ENCODE measurements around the gene STX10.

The STX10 gene

DNA sequence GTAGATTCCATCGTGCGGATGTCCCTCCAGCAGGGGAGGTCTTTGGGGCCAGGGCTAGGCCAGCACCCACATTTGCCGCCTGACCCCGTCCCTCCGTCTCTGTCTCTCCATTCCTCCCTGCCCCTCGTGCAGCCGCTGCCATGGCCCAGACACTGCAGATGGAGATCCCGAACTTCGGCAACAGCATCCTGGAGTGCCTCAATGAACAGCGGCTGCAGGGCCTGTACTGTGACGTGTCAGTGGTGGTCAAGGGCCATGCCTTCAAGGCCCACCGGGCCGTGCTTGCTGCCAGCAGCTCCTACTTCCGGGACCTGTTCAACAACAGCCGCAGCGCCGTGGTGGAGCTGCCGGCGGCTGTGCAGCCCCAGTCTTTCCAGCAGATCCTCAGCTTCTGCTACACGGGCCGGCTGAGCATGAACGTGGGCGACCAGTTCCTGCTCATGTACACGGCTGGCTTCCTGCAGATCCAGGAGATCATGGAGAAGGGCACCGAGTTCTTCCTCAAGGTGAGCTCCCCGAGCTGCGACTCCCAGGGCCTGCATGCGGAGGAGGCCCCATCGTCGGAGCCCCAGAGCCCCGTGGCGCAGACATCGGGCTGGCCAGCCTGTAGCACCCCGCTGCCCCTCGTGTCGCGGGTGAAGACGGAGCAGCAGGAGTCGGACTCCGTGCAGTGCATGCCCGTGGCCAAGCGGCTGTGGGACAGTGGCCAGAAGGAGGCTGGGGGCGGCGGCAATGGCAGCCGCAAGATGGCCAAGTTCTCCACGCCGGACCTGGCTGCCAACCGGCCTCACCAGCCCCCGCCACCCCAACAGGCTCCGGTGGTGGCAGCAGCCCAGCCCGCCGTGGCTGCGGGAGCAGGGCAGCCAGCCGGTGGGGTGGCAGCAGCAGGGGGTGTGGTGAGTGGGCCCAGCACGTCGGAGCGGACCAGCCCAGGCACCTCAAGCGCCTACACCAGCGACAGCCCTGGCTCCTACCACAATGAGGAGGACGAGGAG, 14.8 kb downstream of the STX10 start:
- DNase-seq (ENCODE audit: low read depth, low spot score), result no peak
- ChIA-PET CTCF (interaction anchor here (0.7 to 2.1 kb wide), 3 partner anchors 15 to 170 kb away, joined by 3 to 6 read pairs (median 6); partner anchors contain the start of genes IER2 and STX10), POLR2A (no interaction called here)
- no peak overlapping the region for H3K4me3 ChIP-seq (ENCODE audit: low read depth, low read length)
- TF ChIP-seq CTCF (IDR thresholded peaks at IDR 0.05; ENCODE audit: insufficient read depth, low read length, missing control alignments), result no peak

DNA sequence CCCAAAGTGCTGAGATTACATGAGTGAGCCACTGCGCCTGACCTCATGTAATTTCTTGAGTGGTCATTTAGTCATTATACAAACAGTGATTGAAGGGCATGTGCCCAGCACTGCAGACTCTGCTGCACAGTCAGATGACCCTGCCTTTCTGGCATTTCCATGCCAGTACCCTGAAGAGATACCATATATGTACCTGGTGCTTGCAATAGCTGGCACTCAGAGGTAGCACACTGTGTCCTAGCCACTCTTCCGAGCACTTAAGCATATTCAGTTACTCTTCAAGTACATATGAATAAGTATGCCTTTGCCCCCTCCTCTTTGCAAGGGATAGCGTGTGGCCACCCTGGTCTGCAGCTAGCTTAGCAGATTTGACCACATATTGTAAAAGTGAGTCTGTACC, 15.5 kb downstream of the STX10 start:
- H3K4me3 ChIP-seq (ENCODE audit: low read depth, low read length), result no peak overlapping the region
- ChIA-PET CTCF (interaction anchor here (0.7 to 2.1 kb wide), 3 partner anchors 16 to 169 kb away, joined by 3 to 6 read pairs (median 3); partner anchors contain the start of genes IER2 and STX10), POLR2A (no interaction called here)
- DNase-seq (ENCODE audit: low read depth, low spot score), result no peak
- no peak for TF ChIP-seq CTCF (IDR thresholded peaks at IDR 0.05; ENCODE audit: insufficient read depth, low read length, missing control alignments)

DNA sequence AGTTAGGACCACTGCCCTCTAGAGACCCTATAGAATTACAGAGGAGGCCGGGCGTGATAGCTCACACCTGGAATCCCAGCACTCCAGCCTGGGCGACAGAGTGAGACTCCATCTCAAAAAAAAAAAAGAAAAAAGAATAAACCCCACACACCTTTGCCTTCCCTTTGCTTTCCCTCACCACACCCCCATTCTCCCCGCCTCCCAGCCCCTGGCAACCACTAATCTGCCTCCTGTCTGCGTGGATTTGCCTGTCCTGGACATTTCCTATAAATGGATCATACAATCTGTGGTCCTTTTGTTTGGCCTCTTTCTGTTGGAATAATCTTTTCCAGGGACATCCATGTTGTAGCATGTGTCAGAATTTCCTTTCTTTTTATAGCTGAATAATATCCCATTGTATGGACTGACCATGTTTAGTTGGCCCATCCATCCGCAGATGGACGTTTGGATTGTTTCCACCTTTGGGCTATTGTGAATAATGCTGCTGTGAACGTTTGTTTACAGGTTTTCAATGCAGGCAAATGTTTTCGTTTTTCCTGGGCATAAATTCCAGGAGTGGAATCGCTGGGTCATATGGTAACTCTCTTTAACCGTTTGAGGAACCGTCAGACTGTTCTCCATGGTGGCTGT, 16.8 kb downstream of the STX10 start:
- no peak overlapping the region for H3K4me3 ChIP-seq (ENCODE audit: low read depth, low read length)
- CTCF ChIA-PET, result interaction anchor here (0.9 to 2.3 kb wide), 7 partner anchors 9 to 156 kb away, joined by 3 to 9 read pairs (median 3); no protein-coding TSS in a partner anchor
- POLR2A ChIA-PET, result interaction anchor here (0.6 to 2.3 kb wide), 3 partner anchors 17 to 1495 kb away, joined by 4 to 8 read pairs (median 8); partner anchors contain the start of genes IER2 and STX10
- DNase-seq (ENCODE audit: low read depth, low spot score), result no peak
- no peak for TF ChIP-seq CTCF (IDR thresholded peaks at IDR 0.05; ENCODE audit: insufficient read depth, low read length, missing control alignments)

GRCh38 chr19:13132471-13133180, 17.5 kb downstream of the STX10 start:
- DNase-seq (ENCODE audit: low read depth, low spot score), result no peak
- no peak for TF ChIP-seq CTCF (IDR thresholded peaks at IDR 0.05; ENCODE audit: insufficient read depth, low read length, missing control alignments)
- H3K4me3 ChIP-seq (ENCODE audit: low read depth, low read length), result no peak overlapping the region
- POLR2A ChIA-PET, result interaction anchor here (0.7 to 2.3 kb wide), 7 partner anchors 10 to 1250 kb away, joined by 3 to 8 read pairs (median 4); partner anchors contain the start of genes IER2, NACC1 and STX10
- CTCF ChIA-PET, result interaction anchor here (0.9 to 2.3 kb wide), 11 partner anchors 9 to 167 kb away, joined by 3 to 9 read pairs (median 3); no protein-coding TSS in a partner anchor

DNA sequence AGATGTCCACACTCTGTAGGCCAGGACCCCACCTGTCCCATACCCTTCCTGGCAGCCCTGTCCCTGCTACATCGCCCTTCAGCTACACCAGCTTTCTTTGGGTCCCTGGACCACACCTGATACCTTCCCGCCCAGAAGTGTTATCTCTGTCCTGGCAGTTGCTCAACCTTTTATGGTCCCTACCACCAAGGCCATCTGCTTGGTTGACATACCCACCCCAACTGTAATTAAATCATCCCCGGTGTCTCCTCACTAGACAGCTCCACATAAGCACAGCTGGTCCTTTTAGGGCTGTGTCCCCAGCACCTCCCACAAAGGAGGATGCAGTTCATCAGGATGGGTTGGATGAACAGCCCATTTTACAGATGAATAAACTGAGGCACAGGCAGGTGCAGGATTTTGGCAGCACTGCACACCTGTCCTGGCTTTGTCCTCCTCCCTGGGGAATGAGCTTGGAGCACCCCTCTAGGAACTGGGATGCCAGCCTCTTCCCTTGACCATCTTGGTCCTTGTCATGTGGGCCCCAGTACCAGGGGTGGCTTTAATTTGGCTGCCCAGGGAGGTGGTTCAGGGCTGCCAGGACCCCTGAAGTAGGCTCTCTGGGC, 19.2 kb downstream of the STX10 start:
- ChIA-PET CTCF (interaction anchor here (0.7 to 2.3 kb wide), 5 partner anchors 17 to 166 kb away, joined by 4 to 9 read pairs (median 6); no protein-coding TSS in a partner anchor), POLR2A (interaction anchor here (1.2 to 2.3 kb wide), 3 partner anchors 10 to 27 kb away, joined by 3 to 8 read pairs (median 4); partner anchors contain the start of genes IER2 and STX10)
- H3K4me3 ChIP-seq (ENCODE audit: low read depth, low read length), result no peak overlapping the region
- no peak for TF ChIP-seq CTCF (IDR thresholded peaks at IDR 0.05; ENCODE audit: insufficient read depth, low read length, missing control alignments)
- DNase-seq (ENCODE audit: low read depth, low spot score), result no peak

Measured in AG04449 (cell line).